Measurements from ENCODE around the gene USP46.

GRCh38 chr4:52693492-52693891 lies 34.4 kb upstream of the USP46 start:
- TF ChIP-seq CTCF (IDR thresholded peaks at IDR 0.05) (no peak), POLR2A (IDR thresholded peaks at IDR 0.05) (no peak)
